ENCODE data around the gene ZNF669. TPM values are rescaled to one million over a fixed set of nuclear protein-coding genes. Genes with fewer than 3 reads are reported as not detected.

The ZNF669 gene
- total RNA-seq, 1 experiment from 2014 or later, result 9.1 TPM

DNA sequence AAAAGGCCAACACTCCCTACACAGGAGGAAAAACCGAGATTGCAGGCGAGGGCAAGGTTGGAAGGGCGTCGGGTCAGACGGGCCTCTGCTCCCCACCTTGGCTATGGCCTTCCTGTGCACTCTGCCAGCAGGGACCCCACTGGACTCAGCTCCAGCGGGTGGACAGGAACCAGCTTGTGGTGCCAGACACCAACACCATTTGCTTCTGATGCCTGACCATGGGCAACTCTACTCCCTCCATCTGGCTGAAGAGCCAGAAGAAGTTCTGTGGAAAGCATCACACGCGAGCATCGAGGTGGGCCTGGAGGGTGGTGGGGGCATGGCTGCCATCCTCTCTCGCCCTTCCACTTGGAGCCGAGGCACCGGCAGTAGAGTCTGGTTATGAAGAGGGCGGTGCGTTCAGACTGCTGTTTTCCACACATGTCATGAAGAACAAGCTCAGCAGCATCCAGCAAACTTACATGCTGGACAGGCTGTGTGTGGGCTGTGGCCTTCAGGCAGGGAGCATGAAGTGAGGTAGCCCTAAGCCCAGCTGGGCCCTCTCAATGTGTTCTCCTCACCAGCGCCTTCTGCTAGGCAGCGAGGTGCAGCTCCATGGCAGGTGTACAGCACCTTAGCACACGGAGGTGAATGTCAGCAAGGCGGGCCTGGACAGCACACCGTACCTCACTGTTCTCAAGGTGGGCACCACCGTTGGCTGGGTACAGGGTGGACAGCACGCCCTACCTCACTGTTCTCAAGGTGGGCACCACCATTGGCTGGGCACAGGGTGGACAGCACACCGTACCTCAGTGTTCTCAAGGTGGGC is 15.6 kb upstream of the ZNF669 start:
- Histone ChIP-seq H3K4me1 (no peaks in the 10 kb centered on the region), H3K4me3 (ENCODE audit: low read depth, low read length) (no peak overlapping the region), H3K27me3 (replicated peaks; ENCODE audit: control insufficient read depth, insufficient read depth, low read length) (no peaks in the 10 kb centered on the region), H3K9me3 (0 out of 2 replicates have a peak, but pooled peaks cover 5% of the 10 kb centered on the region), H3K36me3 (ENCODE audit: control insufficient read depth, insufficient read depth, low read length) (no peaks in the 10 kb centered on the region)
- CTCF ChIA-PET, result no interaction called here
- Mint-ChIP-seq H3K27ac (ENCODE audit: unreplicated experiment) (no peak overlapping the region), H3K4me1 (ENCODE audit: low read depth, unreplicated experiment) (no peaks in the 10 kb centered on the region), H3K36me3 (ENCODE audit: insufficient read depth, unreplicated experiment) (peaks cover 9% of the 10 kb centered on the region), H3K4me3 (ENCODE audit: unreplicated experiment) (no peak overlapping the region), H3K27me3 (ENCODE audit: insufficient read depth, unreplicated experiment) (no peaks in the 10 kb centered on the region), H3K9me3 (ENCODE audit: unreplicated experiment) (no peaks in the 10 kb centered on the region)
- no TSS peak for BruUV-seq (replicated peaks)
- DNase-seq, result no peak
- intact Hi-C loops (cut with micrococcal nuclease; ENCODE audit: unreplicated experiment), result no loop called here
- POLR2A ChIA-PET, result no interaction called here
- TF ChIP-seq, protein P1, sequence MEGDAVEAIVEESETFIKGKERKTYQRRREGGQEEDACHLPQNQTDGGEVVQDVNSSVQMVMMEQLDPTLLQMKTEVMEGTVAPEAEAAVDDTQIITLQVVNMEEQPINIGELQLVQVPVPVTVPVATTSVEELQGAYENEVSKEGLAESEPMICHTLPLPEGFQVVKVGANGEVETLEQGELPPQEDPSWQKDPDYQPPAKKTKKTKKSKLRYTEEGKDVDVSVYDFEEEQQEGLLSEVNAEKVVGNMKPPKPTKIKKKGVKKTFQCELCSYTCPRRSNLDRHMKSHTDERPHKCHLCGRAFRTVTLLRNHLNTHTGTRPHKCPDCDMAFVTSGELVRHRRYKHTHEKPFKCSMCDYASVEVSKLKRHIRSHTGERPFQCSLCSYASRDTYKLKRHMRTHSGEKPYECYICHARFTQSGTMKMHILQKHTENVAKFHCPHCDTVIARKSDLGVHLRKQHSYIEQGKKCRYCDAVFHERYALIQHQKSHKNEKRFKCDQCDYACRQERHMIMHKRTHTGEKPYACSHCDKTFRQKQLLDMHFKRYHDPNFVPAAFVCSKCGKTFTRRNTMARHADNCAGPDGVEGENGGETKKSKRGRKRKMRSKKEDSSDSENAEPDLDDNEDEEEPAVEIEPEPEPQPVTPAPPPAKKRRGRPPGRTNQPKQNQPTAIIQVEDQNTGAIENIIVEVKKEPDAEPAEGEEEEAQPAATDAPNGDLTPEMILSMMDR (IDR thresholded peaks at IDR 0.05; ENCODE audit: insufficient read depth in 1 of 2, low read depth in 1 of 2, low read length in 1 of 2, severe bottlenecking in 1 of 2, unreplicated experiment in 1 of 2), result no peak

DNA sequence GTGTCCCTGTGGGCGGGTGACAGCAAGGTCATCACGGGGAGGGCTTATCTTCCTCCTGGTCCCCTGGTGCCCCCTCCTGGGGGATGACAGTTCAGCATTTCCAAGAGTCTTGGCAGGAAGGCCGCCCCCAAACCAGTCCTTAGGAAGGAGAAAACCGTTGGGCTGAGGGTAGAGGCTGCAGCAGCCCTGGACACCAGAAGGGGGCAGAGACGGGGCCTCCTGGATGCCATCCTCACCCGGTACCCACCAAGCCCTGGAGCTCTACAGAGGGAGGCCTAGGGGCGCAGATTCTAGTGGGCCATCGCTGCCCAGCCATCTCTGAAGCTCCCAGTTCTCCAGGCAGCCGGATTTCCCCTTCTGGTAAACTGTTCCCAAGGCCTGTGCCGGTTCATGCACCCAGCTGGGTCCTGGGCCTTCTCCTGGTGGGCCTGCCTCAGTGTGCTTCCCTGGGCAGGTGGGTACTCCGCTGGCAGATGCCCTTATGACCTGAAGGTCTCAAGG is 14.8 kb upstream of the ZNF669 start:
- Mint-ChIP-seq H3K4me1 (ENCODE audit: low read depth, unreplicated experiment) (no peaks in the 10 kb centered on the region), H3K4me3 (ENCODE audit: unreplicated experiment) (no peak overlapping the region), H3K27ac (ENCODE audit: unreplicated experiment) (no peak overlapping the region), H3K27me3 (ENCODE audit: insufficient read depth, unreplicated experiment) (no peaks in the 10 kb centered on the region), H3K9me3 (ENCODE audit: unreplicated experiment) (no peaks in the 10 kb centered on the region), H3K36me3 (ENCODE audit: insufficient read depth, unreplicated experiment) (peaks cover 17% of the 10 kb centered on the region)
- CTCF ChIA-PET, result no interaction called here
- DNase-seq, result peak; percentile 59 to 65
- intact Hi-C loops (cut with micrococcal nuclease; ENCODE audit: unreplicated experiment), result no loop called here
- 0 out of 2 replicates have a peak, but pooled peaks cover 5% of the 10 kb centered on the region for H3K9me3 ChIP-seq
- H3K36me3 ChIP-seq (ENCODE audit: control insufficient read depth, insufficient read depth, low read length), result no peaks in the 10 kb centered on the region
- H3K27me3 ChIP-seq (replicated peaks; ENCODE audit: control insufficient read depth, insufficient read depth, low read length), result no peaks in the 10 kb centered on the region
- POLR2A ChIA-PET, result no interaction called here
- no TSS peak for BruUV-seq (replicated peaks)
- TF ChIP-seq, protein P1 (IDR thresholded peaks at IDR 0.05; ENCODE audit: insufficient read depth in 1 of 2, low read depth in 1 of 2, low read length in 1 of 2, severe bottlenecking in 1 of 2, unreplicated experiment in 1 of 2), result peak in 1 of 2 experiments; percentile 16
- H3K4me1 ChIP-seq, result no peaks in the 10 kb centered on the region
- H3K4me3 ChIP-seq (ENCODE audit: low read depth, low read length), result no peak overlapping the region

DNA sequence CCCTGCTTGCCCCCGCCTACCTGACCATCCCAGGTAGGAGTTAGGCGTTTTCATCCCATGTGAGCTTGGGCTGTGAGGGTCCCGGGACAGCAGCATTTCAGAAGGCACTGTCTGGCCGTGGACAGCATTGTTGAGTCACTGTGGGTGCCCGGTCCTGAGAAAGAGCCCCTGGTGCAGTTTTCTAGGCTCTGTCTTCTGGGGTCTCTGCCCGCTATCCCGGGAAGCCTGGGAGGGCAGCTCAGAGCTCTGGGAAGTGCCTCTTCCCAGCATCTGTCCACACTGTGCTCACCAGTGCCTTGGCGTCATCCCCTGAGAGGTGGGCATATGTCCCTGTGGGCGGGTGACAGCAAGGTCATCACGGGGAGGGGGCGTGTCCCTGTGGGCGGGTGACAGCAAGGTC is 11.4 kb upstream of the ZNF669 start:
- no TSS peak for BruUV-seq (replicated peaks)
- POLR2A ChIA-PET, result no interaction called here
- TF ChIP-seq, protein P1 (IDR thresholded peaks at IDR 0.05; ENCODE audit: insufficient read depth in 1 of 2, low read depth in 1 of 2, low read length in 1 of 2, severe bottlenecking in 1 of 2, unreplicated experiment in 1 of 2), result no peak
- H3K4me3 Mint-ChIP-seq (ENCODE audit: unreplicated experiment), result no peak overlapping the region
- H3K9me3 ChIP-seq, result no peaks in the 10 kb centered on the region
- no peaks in the 10 kb centered on the region for H3K27me3 Mint-ChIP-seq (ENCODE audit: insufficient read depth, unreplicated experiment)
- H3K4me1 ChIP-seq, result peaks cover 6% of the 10 kb centered on the region; the same call in 1 of the 2 replicates
- no peaks in the 10 kb centered on the region for H3K27me3 ChIP-seq (replicated peaks; ENCODE audit: control insufficient read depth, insufficient read depth, low read length)
- H3K9me3 Mint-ChIP-seq (ENCODE audit: unreplicated experiment), result no peaks in the 10 kb centered on the region
- intact Hi-C loops (cut with micrococcal nuclease; ENCODE audit: unreplicated experiment), result no loop called here
- peaks cover 18% of the 10 kb centered on the region for H3K36me3 Mint-ChIP-seq (ENCODE audit: insufficient read depth, unreplicated experiment)
- H3K4me3 ChIP-seq (ENCODE audit: low read depth, low read length), result no peak overlapping the region
- CTCF ChIA-PET, result no interaction called here
- no peak for DNase-seq
- no peaks in the 10 kb centered on the region for H3K36me3 ChIP-seq (ENCODE audit: control insufficient read depth, insufficient read depth, low read length)
- H3K4me1 Mint-ChIP-seq (ENCODE audit: low read depth, unreplicated experiment), result no peaks in the 10 kb centered on the region
- H3K27ac Mint-ChIP-seq (ENCODE audit: unreplicated experiment), result peak overlapping the region; percentile 88

Data from Caco-2 (cell line).